HCT116 (cell line): ENCODE results near the gene TIGD3. TPM values are rescaled to one million over a fixed set of nuclear protein-coding genes. Genes with fewer than 3 reads are reported as not detected.

ENCODE experiments used
- ATAC-seq: fragments of 200-7000 bp; cut with Tn5 transposase; 2 replicates; pipeline ENCODE4 v1.9.1; 2020; ENCODE audit warnings: mild to moderate bottlenecking, moderate library complexity
- BruUV-seq: library from RNA; stranded (reverse); fragments of 400-500 nt; replicated peaks from 2 replicates; lab custom pipeline; 2021; lab: Mats Ljungman, UMichigan
- CTCF ChIA-PET: fragments of 300-600 bp; sonication (Branson Sonifier 250); formaldehyde crosslinking; loops from one replicate; lab custom pipeline; 2021; ENCODE audit warnings: antibody characterized with exemption; lab: Charles Lee
- POLR2A ChIA-PET: fragments of 300-600, 350-600 bp; sonication (Branson Sonifier 250); formaldehyde crosslinking; loops from one replicate; lab custom pipeline; 2021; ENCODE audit warnings: antibody characterized with exemption; lab: Charles Lee
- RAD21 ChIA-PET, 2 experiments: fragments of 300-600 bp; sonication (Branson Sonifier 250); formaldehyde crosslinking; loops; one replicate each; lab custom pipeline; 2023; ENCODE audit warnings: low total read pairs in 2 of 2; ENCODE audit not compliant: uncharacterized antibody in 2 of 2, unreplicated experiment in 2 of 2, low non-redundant PET in 1 of 2; lab: Charles Lee
- DNase-seq: peaks from one replicate; pipeline ENCODE4 v3.0.0-alpha.2; 2010; ENCODE audit warnings: low read depth, low spot score
- H2AFZ ChIP-seq: fragments of 200-600 bp; shearing (Covaris generic), sonication (generic); 2 replicates; pipeline ENCODE4 v1.6.1; 2017; ENCODE audit warnings: low read depth, mixed run types, mixed read lengths, antibody characterized with exemption, low read length; ENCODE audit not compliant: poor library complexity, severe bottlenecking
- H3K27ac ChIP-seq: 2 replicates; pipeline ENCODE4 v1.5.1; 2012; ENCODE audit warnings: low read depth, low read length
- H3K27me3 ChIP-seq: fragments of 200-600 bp; sonication (generic); 2 replicates; pipeline ENCODE4 v1.6.1; 2016; ENCODE audit warnings: mixed run types, low read length, mixed read lengths; ENCODE audit not compliant: insufficient read depth
- H3K36me3 ChIP-seq, 2 experiments: fragments of 200-500 bp in 1 of 2; fragments of 200-600 bp in 1 of 2; sonication (Bioruptor generic) in 1 of 2; sonication (generic) in 1 of 2; 2 replicates each; pipeline versions ENCODE4 v1.5.1 to v1.6.1; 2014 to 2016; ENCODE audit warnings: low read length in 2 of 2, inconsistent platforms in 1 of 2, mixed read lengths in 1 of 2, mixed run types in 1 of 2; ENCODE audit not compliant: insufficient read depth in 2 of 2, control insufficient read depth in 1 of 2
- H3K4me1 ChIP-seq, 2 experiments: fragments of 200-600 bp in 1 of 2; sonication (generic) in 1 of 2; 2 replicates each; pipeline versions ENCODE4 v1.5.1 to v1.6.1; 2012 to 2017; ENCODE audit warnings: low read length in 2 of 2, inconsistent platforms in 1 of 2, mild to moderate bottlenecking in 1 of 2, mixed read lengths in 1 of 2, mixed run types in 1 of 2, moderate library complexity in 1 of 2; ENCODE audit not compliant: insufficient read depth in 2 of 2, control insufficient read depth in 1 of 2
- H3K4me2 ChIP-seq: fragments of 200-600 bp; sonication (generic); 2 replicates; pipeline ENCODE4 v1.6.1; 2017; ENCODE audit warnings: mixed run types, low read length, mixed read lengths
- H3K4me3 ChIP-seq, 2 experiments: fragments of 200-600 bp in 1 of 2; sonication (generic) in 1 of 2; replicated peaks in 1 of 2; 2 replicates each; pipeline ENCODE4 v1.5.1; 2011 to 2016; ENCODE audit warnings: low read length in 2 of 2, control low read depth in 1 of 2, low read depth in 1 of 2, mild to moderate bottlenecking in 1 of 2, mixed read lengths in 1 of 2, mixed run types in 1 of 2
- H3K79me2 ChIP-seq: fragments of 200-600 bp; sonication (generic); 2 replicates; pipeline ENCODE4 v1.6.1; 2017; ENCODE audit warnings: mild to moderate bottlenecking, mixed run types, low read length, moderate library complexity, mixed read lengths; ENCODE audit not compliant: insufficient read depth
- H3K9ac ChIP-seq: fragments of 200-600 bp; sonication (generic); 2 replicates; pipeline ENCODE4 v1.6.1; 2016; ENCODE audit warnings: low read length, mixed read lengths
- H3K9me2 ChIP-seq: fragments of 200-600 bp; sonication (generic), shearing (Covaris generic); 2 replicates; pipeline ENCODE4 v1.6.1; 2017; ENCODE audit warnings: mixed run types, mild to moderate bottlenecking, moderate library complexity; ENCODE audit not compliant: insufficient read depth
- H3K9me3 ChIP-seq, 2 experiments: fragments of 200-500 bp in 1 of 2; fragments of 200-600 bp in 1 of 2; sonication (Bioruptor generic) in 1 of 2; sonication (generic) in 1 of 2; 2 replicates each; pipeline ENCODE4 v1.6.1; 2014 to 2017; ENCODE audit warnings: low read length in 2 of 2, mixed read lengths in 2 of 2, inconsistent platforms in 1 of 2, low read depth in 1 of 2, mild to moderate bottlenecking in 1 of 2, mixed run types in 1 of 2, moderate library complexity in 1 of 2; ENCODE audit not compliant: control insufficient read depth in 1 of 2, insufficient read depth in 1 of 2
- H4K20me1 ChIP-seq: fragments of 200-600 bp; sonication (generic), shearing (Covaris generic); 2 replicates; pipeline ENCODE4 v1.6.1; 2017; ENCODE audit warnings: mixed run types, mild to moderate bottlenecking, moderate library complexity; ENCODE audit not compliant: insufficient read depth
- CBX3 ChIP-seq: IDR thresholded peaks from 2 replicates; pipeline ENCODE4 v1.6.1; 2012; ENCODE audit warnings: low read depth
- CEBPB ChIP-seq: IDR thresholded peaks from 2 replicates; pipeline ENCODE4 v1.6.1; 2012; ENCODE audit warnings: low read depth
- ELF1 ChIP-seq: IDR thresholded peaks from 2 replicates; pipeline ENCODE4 v1.6.1; 2012; ENCODE audit warnings: low read depth, borderline replicate concordance
- FOSL1 ChIP-seq: IDR thresholded peaks from 2 replicates; pipeline ENCODE4 v1.6.1; 2012; ENCODE audit warnings: low read depth
- POLR2A ChIP-seq: IDR thresholded peaks from 2 replicates; pipeline ENCODE4 v1.7.0; 2011; ENCODE audit warnings: borderline replicate concordance; ENCODE audit not compliant: insufficient read depth, insufficient read length; ENCODE audit errors: extremely low read depth
- POLR2AphosphoS5 ChIP-seq: IDR thresholded peaks from 2 replicates; pipeline ENCODE4 v1.6.1; 2011; ENCODE audit warnings: mild to moderate bottlenecking, low read depth, low read length, moderate library complexity
- SP1 ChIP-seq: IDR thresholded peaks from 2 replicates; pipeline ENCODE4 v1.6.1; 2012; ENCODE audit warnings: low read depth
- SRF ChIP-seq: IDR thresholded peaks from 2 replicates; pipeline ENCODE4 v1.6.1; 2012; ENCODE audit warnings: low read depth
- intact Hi-C: fragments of 100-400 bp; cut with micrococcal nuclease; formaldehyde crosslinking; loops from 2 replicates; pipeline ENCODE4 v1.10.0; 2022
- total RNA-seq: library from RNA; stranded (reverse); gene quantifications from one replicate; pipeline ENCODE4 v1.2.1, GENCODE V29; 2021; ENCODE audit not compliant: unreplicated experiment
- TF ChIP-seq, protein P1 (sequence below): IDR thresholded peaks from 2 replicates; pipeline ENCODE4 v1.6.1; 2012
- TF ChIP-seq, protein P2 (sequence below): IDR thresholded peaks from 2 replicates; pipeline ENCODE4 v1.6.1; 2012; ENCODE audit warnings: low read depth
- TF ChIP-seq, protein P3 (sequence below): IDR thresholded peaks from 2 replicates; pipeline ENCODE4 v1.6.1; 2012
- TF ChIP-seq, protein P4 (sequence below): IDR thresholded peaks from 2 replicates; pipeline ENCODE4 v1.6.1; 2011; ENCODE audit warnings: mild to moderate bottlenecking, low read length, moderate library complexity; ENCODE audit not compliant: insufficient replicate concordance; ENCODE audit errors: extremely low read depth

The TIGD3 gene
- total RNA-seq, 1 experiment from 2014 or later = 2.4 TPM

DNA sequence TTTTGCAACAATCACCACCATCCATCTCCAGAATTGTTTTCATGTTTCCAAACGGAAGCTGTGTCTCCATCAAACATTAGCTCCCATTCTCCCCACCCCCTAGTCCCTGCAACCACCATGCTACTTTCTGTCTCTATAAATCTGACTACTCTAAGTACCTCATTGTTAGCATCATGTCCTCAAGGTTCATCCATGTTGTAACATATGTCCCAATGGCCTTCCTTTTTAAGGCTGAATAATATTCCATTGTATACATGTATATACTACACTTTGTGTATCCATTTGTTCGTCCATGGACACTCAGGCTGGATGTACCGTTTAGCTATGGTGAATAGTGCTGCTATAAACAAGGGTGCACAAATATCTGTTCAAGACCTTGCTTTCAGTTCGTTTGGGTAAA lies 29.1 kb upstream of the TIGD3 start:
- DNase-seq (no peak), ATAC-seq (no peak)
- H4K20me1 ChIP-seq = no peaks in the 10 kb centered on the region
- peaks cover 5 to 11% of the 10 kb centered on the region in 2 experiments; a peak in 3 of 4 replicates for H3K4me1 ChIP-seq
- H2AFZ ChIP-seq = no peak overlapping the region
- H3K79me2 ChIP-seq = peaks cover 16% of the 10 kb centered on the region
- H3K4me3 ChIP-seq = no peak overlapping the region
- intact Hi-C loops = no loop called here
- RAD21 ChIA-PET = no interaction called here
- no peaks in the 10 kb centered on the region for H3K27me3 ChIP-seq
- BruUV-seq = TSS peak; percentile 6
- CTCF ChIA-PET = interaction anchor here (0.9 to 1.5 kb wide), 2 partner anchors 9 to 10 kb away, joined by 4 to 5 read pairs; partner anchors contain the start of gene CDC42EP2
- POLR2A ChIA-PET = no interaction called here
- no peak overlapping the region for H3K9ac ChIP-seq
- H3K36me3 ChIP-seq = peaks cover 11 to 22% of the 10 kb centered on the region in 2 experiments; a peak in 3 of 4 replicates
- H3K9me3 ChIP-seq = no peaks in the 10 kb centered on the region
- no peak overlapping the region for H3K27ac ChIP-seq
- TF ChIP-seq CEBPB (no peak), FOSL1 (no peak), CBX3 (no peak), SP1 (no peak), POLR2A (no peak), ELF1 (no peak), SRF (no peak), POLR2AphosphoS5 (no peak)
- TF ChIP-seq, protein P1, sequence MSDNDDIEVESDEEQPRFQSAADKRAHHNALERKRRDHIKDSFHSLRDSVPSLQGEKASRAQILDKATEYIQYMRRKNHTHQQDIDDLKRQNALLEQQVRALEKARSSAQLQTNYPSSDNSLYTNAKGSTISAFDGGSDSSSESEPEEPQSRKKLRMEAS = no peak
- TF ChIP-seq, protein P2, sequence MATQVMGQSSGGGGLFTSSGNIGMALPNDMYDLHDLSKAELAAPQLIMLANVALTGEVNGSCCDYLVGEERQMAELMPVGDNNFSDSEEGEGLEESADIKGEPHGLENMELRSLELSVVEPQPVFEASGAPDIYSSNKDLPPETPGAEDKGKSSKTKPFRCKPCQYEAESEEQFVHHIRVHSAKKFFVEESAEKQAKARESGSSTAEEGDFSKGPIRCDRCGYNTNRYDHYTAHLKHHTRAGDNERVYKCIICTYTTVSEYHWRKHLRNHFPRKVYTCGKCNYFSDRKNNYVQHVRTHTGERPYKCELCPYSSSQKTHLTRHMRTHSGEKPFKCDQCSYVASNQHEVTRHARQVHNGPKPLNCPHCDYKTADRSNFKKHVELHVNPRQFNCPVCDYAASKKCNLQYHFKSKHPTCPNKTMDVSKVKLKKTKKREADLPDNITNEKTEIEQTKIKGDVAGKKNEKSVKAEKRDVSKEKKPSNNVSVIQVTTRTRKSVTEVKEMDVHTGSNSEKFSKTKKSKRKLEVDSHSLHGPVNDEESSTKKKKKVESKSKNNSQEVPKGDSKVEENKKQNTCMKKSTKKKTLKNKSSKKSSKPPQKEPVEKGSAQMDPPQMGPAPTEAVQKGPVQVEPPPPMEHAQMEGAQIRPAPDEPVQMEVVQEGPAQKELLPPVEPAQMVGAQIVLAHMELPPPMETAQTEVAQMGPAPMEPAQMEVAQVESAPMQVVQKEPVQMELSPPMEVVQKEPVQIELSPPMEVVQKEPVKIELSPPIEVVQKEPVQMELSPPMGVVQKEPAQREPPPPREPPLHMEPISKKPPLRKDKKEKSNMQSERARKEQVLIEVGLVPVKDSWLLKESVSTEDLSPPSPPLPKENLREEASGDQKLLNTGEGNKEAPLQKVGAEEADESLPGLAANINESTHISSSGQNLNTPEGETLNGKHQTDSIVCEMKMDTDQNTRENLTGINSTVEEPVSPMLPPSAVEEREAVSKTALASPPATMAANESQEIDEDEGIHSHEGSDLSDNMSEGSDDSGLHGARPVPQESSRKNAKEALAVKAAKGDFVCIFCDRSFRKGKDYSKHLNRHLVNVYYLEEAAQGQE = no peak
- TF ChIP-seq, protein P3, sequence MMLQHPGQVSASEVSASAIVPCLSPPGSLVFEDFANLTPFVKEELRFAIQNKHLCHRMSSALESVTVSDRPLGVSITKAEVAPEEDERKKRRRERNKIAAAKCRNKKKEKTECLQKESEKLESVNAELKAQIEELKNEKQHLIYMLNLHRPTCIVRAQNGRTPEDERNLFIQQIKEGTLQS = no peak
- TF ChIP-seq, protein P4, sequence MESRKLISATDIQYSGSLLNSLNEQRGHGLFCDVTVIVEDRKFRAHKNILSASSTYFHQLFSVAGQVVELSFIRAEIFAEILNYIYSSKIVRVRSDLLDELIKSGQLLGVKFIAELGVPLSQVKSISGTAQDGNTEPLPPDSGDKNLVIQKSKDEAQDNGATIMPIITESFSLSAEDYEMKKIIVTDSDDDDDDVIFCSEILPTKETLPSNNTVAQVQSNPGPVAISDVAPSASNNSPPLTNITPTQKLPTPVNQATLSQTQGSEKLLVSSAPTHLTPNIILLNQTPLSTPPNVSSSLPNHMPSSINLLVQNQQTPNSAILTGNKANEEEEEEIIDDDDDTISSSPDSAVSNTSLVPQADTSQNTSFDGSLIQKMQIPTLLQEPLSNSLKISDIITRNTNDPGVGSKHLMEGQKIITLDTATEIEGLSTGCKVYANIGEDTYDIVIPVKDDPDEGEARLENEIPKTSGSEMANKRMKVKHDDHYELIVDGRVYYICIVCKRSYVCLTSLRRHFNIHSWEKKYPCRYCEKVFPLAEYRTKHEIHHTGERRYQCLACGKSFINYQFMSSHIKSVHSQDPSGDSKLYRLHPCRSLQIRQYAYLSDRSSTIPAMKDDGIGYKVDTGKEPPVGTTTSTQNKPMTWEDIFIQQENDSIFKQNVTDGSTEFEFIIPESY = no peak
- no peak overlapping the region for H3K4me2 ChIP-seq
- H3K9me2 ChIP-seq = no peaks in the 10 kb centered on the region
